ENCODE measurements around the gene DEFB132.
A peak's percentile ranks its signal among the peaks of the same experiment; 100 is the strongest.

DEFB132 gene

GRCh38 chr20:289693-290083 lies 32.2 kb downstream of the DEFB132 start:
- Histone ChIP-seq H3K4me3 (ENCODE audit: low read length) (peak overlapping the region; percentile 87), H3K27ac (ENCODE audit: low read depth, low read length) (no peak overlapping the region), H3K4me1 (ENCODE audit: control insufficient read depth, low read length) (peaks cover 27% of the 10 kb centered on the region)

GRCh38 chr20:290084-290831 lies 32.7 kb downstream of the DEFB132 start, which contains the start of gene C20orf96:
Gene C20orf96, minus strand, starts transcription at chr20:290750. Its CDS starts 140 bp downstream, at chr20:290610.
- H3F3A ChIP-seq (ENCODE audit: control insufficient read depth, insufficient read depth): peaks cover 11% of the 10 kb centered on the region
- TF ChIP-seq CTCF (IDR thresholded peaks at IDR 0.05; ENCODE audit: low read depth, low read length, poor library complexity, severe bottlenecking) (no peak), EZH2phosphoT487 (IDR thresholded peaks at IDR 0.05; ENCODE audit: borderline replicate concordance, low read length) (no peak)
- H3K4me2 ChIP-seq (ENCODE audit: low read length): peak within 1 kb of the TSS; percentile 82
- H3K36me3 ChIP-seq (ENCODE audit: control insufficient read depth, low read length): no peaks in the 10 kb centered on the region
- H3K9me3 ChIP-seq (ENCODE audit: control insufficient read depth, insufficient read depth, low read length): no peaks in the 10 kb centered on the region
- H3K79me2 ChIP-seq (ENCODE audit: control insufficient read depth, low read length): peaks cover 11% of the 10 kb centered on the region
- H3K27me3 ChIP-seq (ENCODE audit: control insufficient read depth, low read length): no peaks in the 10 kb centered on the region
- H3K27ac ChIP-seq (ENCODE audit: low read depth, low read length): peak within 1 kb of the TSS; percentile 34
- no peaks in the 10 kb centered on the region for H4K20me1 ChIP-seq (ENCODE audit: control insufficient read depth, insufficient read depth, low read depth, low read length)
- H3K9me2 ChIP-seq (replicated peaks; ENCODE audit: control insufficient read depth, low read length): no peaks in the 10 kb centered on the region
- H3K4me1 ChIP-seq (ENCODE audit: control insufficient read depth, low read length): peaks cover 27% of the 10 kb centered on the region
- H3K4me3 ChIP-seq (ENCODE audit: low read length): peak within 1 kb of the TSS; percentile 87

More at GRCh38 chr20:289693-290083, 32.2 kb downstream of the DEFB132 start:
- Histone ChIP-seq H3K36me3 (ENCODE audit: control insufficient read depth, low read length) (no peaks in the 10 kb centered on the region), H3K9me2 (replicated peaks; ENCODE audit: control insufficient read depth, low read length) (no peaks in the 10 kb centered on the region), H4K20me1 (ENCODE audit: control insufficient read depth, insufficient read depth, low read depth, low read length) (no peaks in the 10 kb centered on the region), H3K79me2 (ENCODE audit: control insufficient read depth, low read length) (peaks cover 11% of the 10 kb centered on the region), H3K4me2 (ENCODE audit: low read length) (peak overlapping the region; percentile 82), H3K27me3 (ENCODE audit: control insufficient read depth, low read length) (no peaks in the 10 kb centered on the region), H3F3A (ENCODE audit: control insufficient read depth, insufficient read depth) (peaks cover 7% of the 10 kb centered on the region; the same call in 1 of the 2 replicates), H3K9me3 (ENCODE audit: control insufficient read depth, insufficient read depth, low read length) (no peaks in the 10 kb centered on the region)
- TF ChIP-seq EZH2phosphoT487 (IDR thresholded peaks at IDR 0.05; ENCODE audit: borderline replicate concordance, low read length) (no peak), CTCF (IDR thresholded peaks at IDR 0.05; ENCODE audit: low read depth, low read length, poor library complexity, severe bottlenecking) (no peak)

GRCh38 chr20:294602-295001 lies 37.1 kb downstream of the DEFB132 start:
- peaks cover 36% of the 10 kb centered on the region for H3K79me2 ChIP-seq (ENCODE audit: control insufficient read depth, low read length)
- H3F3A ChIP-seq (ENCODE audit: control insufficient read depth, insufficient read depth): peaks cover 28% of the 10 kb centered on the region
- H3K9me3 ChIP-seq (ENCODE audit: control insufficient read depth, insufficient read depth, low read length): no peaks in the 10 kb centered on the region
- no peaks in the 10 kb centered on the region for H3K9me2 ChIP-seq (replicated peaks; ENCODE audit: control insufficient read depth, low read length)
- H3K27me3 ChIP-seq (ENCODE audit: control insufficient read depth, low read length): no peaks in the 10 kb centered on the region
- peaks cover 17% of the 10 kb centered on the region for H3K36me3 ChIP-seq (ENCODE audit: control insufficient read depth, low read length)
- H3K4me2 ChIP-seq (ENCODE audit: low read length): no peak overlapping the region
- peaks cover 6% of the 10 kb centered on the region for H4K20me1 ChIP-seq (ENCODE audit: control insufficient read depth, insufficient read depth, low read depth, low read length)
- H3K27ac ChIP-seq (ENCODE audit: low read depth, low read length): no peak overlapping the region
- H3K4me3 ChIP-seq (ENCODE audit: low read length): no peak overlapping the region
- TF ChIP-seq EZH2phosphoT487 (IDR thresholded peaks at IDR 0.05; ENCODE audit: borderline replicate concordance, low read length) (no peak), CTCF (IDR thresholded peaks at IDR 0.05; ENCODE audit: low read depth, low read length, poor library complexity, severe bottlenecking) (no peak)
- H3K4me1 ChIP-seq (ENCODE audit: control insufficient read depth, low read length): peaks cover 42% of the 10 kb centered on the region

Measured in DOHH2 (cell line).